Heart left ventricle (tissue), 13 donors: ENCODE data around the gene DNAJB11.

Experiments used
- CTCF ChIP-seq, 12 donors: fragments of 200-600 bp; sonication (generic) in 4 of 12; IDR thresholded peaks; one replicate each; pipeline versions ENCODE4 v1.5.0 to v1.8.0; 2018 to 2022; ENCODE audit warnings: antibody characterized with exemption in 12 of 12, mild to moderate bottlenecking in 5 of 12
- POLR2A ChIP-seq, 2 donors: fragments of 450-650 bp; IDR thresholded peaks; one replicate each; pipeline ENCODE4 v1.6.1; 2017; ENCODE audit warnings: antibody characterized with exemption in 2 of 2, mild to moderate bottlenecking in 2 of 2, moderate library complexity in 2 of 2
- donor health status: ischemic (EF 13 %, LVEDD 7.1; RV severe dilation, severe dysfunction).
- donor health status: DM: no; HTN: yes; CAD: no.
- donor health status: DM: no; HTN: no; CAD: no.
- donor health status: ischemic (EF 25% LVEDD 6.9; RV normal size, moderate dysfunction).
- donor health status: ischemic (EF 25% LVEDD 5.7; RV mildly dilated, moderate dysfunction).
- donor health status: ischemic (EF 35%, LVEDD 5.7; RV mildly dilated, moderate dysfunction).
- donor health status: nonischemic (EF 11% LVEDD 7.7; RV severe dilation, severe dysfunction).
- donor health status: DM: yes; HTN: yes; CAD: no.
- donor health status: PGD.
- donor health status: ischemic (EF 29% LVEDD 5.4; RV normal size, mild dysfunction).
- donor health status: nonischemic (EF 23%, LVEDD 6.1; RV moderate dilation, normal function).

- no peak for TF ChIP-seq CTCF (IDR thresholded peaks at IDR 0.05)
- TF ChIP-seq POLR2A (IDR thresholded peaks at IDR 0.05) = no peak
Observed at GRCh38 chr3:186608624-186609215, 38.2 kb downstream of the DNAJB11 start.
